H9 (cell line): ENCODE results near the gene BNC1. TPM values are rescaled to one million over a fixed set of nuclear protein-coding genes. Genes with fewer than 3 reads are reported as not detected.

Experiments
- DNase-seq: peaks from one replicate; pipeline ENCODE4 v3.0.0-alpha.2; 2017
- H2AFZ ChIP-seq: one replicate; pipeline ENCODE4 v1.6.1; 2013; ENCODE audit warnings: mild to moderate bottlenecking, low read length, control low read depth, moderate library complexity
- H2AK5ac ChIP-seq: 2 replicates; pipeline ENCODE4 v1.6.1; 2013; ENCODE audit warnings: low read length, control low read depth, mixed read lengths; ENCODE audit not compliant: insufficient read length
- H2BK120ac ChIP-seq: one replicate; pipeline ENCODE4 v1.6.1; 2013; ENCODE audit warnings: low read depth, mild to moderate bottlenecking, low read length, control low read depth, inconsistent platforms; ENCODE audit not compliant: poor library complexity, severe bottlenecking
- H2BK12ac ChIP-seq: 2 replicates; pipeline ENCODE4 v1.6.1; 2013; ENCODE audit warnings: low read length, control low read depth, mixed read lengths, low read depth; ENCODE audit not compliant: insufficient read length
- H2BK15ac ChIP-seq: 2 replicates; pipeline ENCODE4 v1.6.1; 2013; ENCODE audit warnings: low read depth, low read length, control low read depth
- H2BK20ac ChIP-seq: one replicate; pipeline ENCODE4 v1.6.1; 2013; ENCODE audit warnings: low read depth, mild to moderate bottlenecking, low read length, control low read depth, inconsistent platforms; ENCODE audit not compliant: poor library complexity, severe bottlenecking
- H2BK5ac ChIP-seq: 2 replicates; pipeline ENCODE4 v1.6.1; 2013; ENCODE audit warnings: low read length, control low read depth, mixed read lengths; ENCODE audit not compliant: insufficient read length
- H3K14ac ChIP-seq: 2 replicates; pipeline ENCODE4 v1.6.1; 2013; ENCODE audit warnings: low read length, control low read depth; ENCODE audit not compliant: insufficient read depth
- H3K18ac ChIP-seq: 2 replicates; pipeline ENCODE4 v1.6.1; 2013; ENCODE audit warnings: low read depth, mild to moderate bottlenecking, mixed read lengths, low read length, control low read depth; ENCODE audit not compliant: insufficient read length
- H3K23ac ChIP-seq: 2 replicates; pipeline ENCODE4 v1.6.1; 2013; ENCODE audit warnings: low read length, control low read depth, mixed read lengths, low read depth; ENCODE audit not compliant: insufficient read length
- H3K23me2 ChIP-seq: 2 replicates; pipeline ENCODE4 v1.6.1; 2013; ENCODE audit warnings: low read depth, mild to moderate bottlenecking, mixed read lengths, low read length, control low read depth; ENCODE audit not compliant: insufficient read length, poor library complexity, severe bottlenecking
- H3K27ac ChIP-seq: 2 replicates; pipeline ENCODE4 v1.5.1; 2013; ENCODE audit warnings: low read length, control low read depth, mixed read lengths, low read depth; ENCODE audit not compliant: insufficient read length
- H3K27me3 ChIP-seq: 2 replicates; pipeline ENCODE4 v1.6.1; 2013; ENCODE audit warnings: low read length, control low read depth, inconsistent platforms; ENCODE audit not compliant: insufficient read depth
- H3K4ac ChIP-seq: 2 replicates; pipeline ENCODE4 v1.6.1; 2013; ENCODE audit warnings: low read depth, mild to moderate bottlenecking, control low read depth, inconsistent platforms, low read length, moderate library complexity
- H3K4me1 ChIP-seq: 2 replicates; pipeline ENCODE4 v1.6.1; 2013; ENCODE audit warnings: low read length, control low read depth, inconsistent platforms; ENCODE audit not compliant: insufficient read depth
- H3K4me2 ChIP-seq: 2 replicates; pipeline ENCODE4 v1.6.1; 2013; ENCODE audit warnings: low read length, control low read depth, mixed read lengths; ENCODE audit not compliant: insufficient read length, insufficient read depth
- H3K56ac ChIP-seq: 2 replicates; pipeline ENCODE4 v1.6.1; 2013; ENCODE audit warnings: low read depth, mild to moderate bottlenecking, mixed read lengths, low read length, control low read depth; ENCODE audit not compliant: insufficient read length
- H3K79me1 ChIP-seq: 2 replicates; pipeline ENCODE4 v1.6.1; 2013; ENCODE audit warnings: low read depth, mild to moderate bottlenecking, moderate library complexity, low read length, control low read depth, inconsistent platforms; ENCODE audit not compliant: insufficient read depth, poor library complexity, severe bottlenecking
- H3K79me2 ChIP-seq: 2 replicates; pipeline ENCODE4 v1.6.1; 2013; ENCODE audit warnings: low read length, control low read depth, inconsistent platforms; ENCODE audit not compliant: insufficient read depth
- H3K9ac ChIP-seq: 2 replicates; pipeline ENCODE4 v1.6.1; 2013; ENCODE audit warnings: low read length, control low read depth, mixed read lengths; ENCODE audit not compliant: insufficient read length; ENCODE audit errors: extremely low read depth
- H3K9me3 ChIP-seq: one replicate; pipeline ENCODE4 v1.6.1; 2013; ENCODE audit warnings: low read depth, low read length, inconsistent platforms; ENCODE audit not compliant: control insufficient read depth
- H3T11ph ChIP-seq: one replicate; pipeline ENCODE4 v1.6.1; 2013; ENCODE audit warnings: mild to moderate bottlenecking, low read length, control low read depth, inconsistent platforms
- H4K20me1 ChIP-seq: one replicate; pipeline ENCODE4 v1.6.1; 2013; ENCODE audit not compliant: control insufficient read depth, insufficient read length, insufficient read depth
- H4K5ac ChIP-seq: 2 replicates; pipeline ENCODE4 v1.6.1; 2013; ENCODE audit warnings: low read depth, mild to moderate bottlenecking, mixed read lengths, low read length, control low read depth; ENCODE audit not compliant: insufficient read length
- H4K8ac ChIP-seq: replicated peaks from 2 replicates; pipeline ENCODE4 v1.6.1; 2013; ENCODE audit warnings: low read length, control low read depth, mixed read lengths, low read depth; ENCODE audit not compliant: insufficient read length
- H4K91ac ChIP-seq: 2 replicates; pipeline ENCODE4 v1.6.1; 2013; ENCODE audit warnings: low read depth, mild to moderate bottlenecking, moderate library complexity, mixed read lengths, low read length, control low read depth; ENCODE audit not compliant: insufficient read length
- H3K27ac Mint-ChIP-seq, 3 experiments: 2 replicates in 2 of 3; 3 replicates in 1 of 3; pipeline ENCODE4 v1.8.0; 2020 to 2021; ENCODE audit warnings: mixed read lengths in 3 of 3, mild to moderate bottlenecking in 1 of 3, moderate library complexity in 1 of 3
- H3K27me3 Mint-ChIP-seq: 2 replicates; pipeline ENCODE4 v1.8.0; 2021; ENCODE audit warnings: low read depth, mild to moderate bottlenecking, moderate library complexity, mixed read lengths
- H3K36me3 Mint-ChIP-seq, 3 experiments: 2 replicates in 2 of 3; 3 replicates in 1 of 3; pipeline ENCODE4 v1.8.0; 2020 to 2021; ENCODE audit warnings: low read depth in 3 of 3, mixed read lengths in 3 of 3; ENCODE audit not compliant: insufficient read depth in 1 of 3
- H3K4me1 Mint-ChIP-seq, 2 experiments: 2 replicates each; pipeline ENCODE4 v1.8.0; 2020; ENCODE audit warnings: mixed read lengths in 2 of 2
- H3K4me3 Mint-ChIP-seq, 2 experiments: 2 replicates in 1 of 2; 3 replicates in 1 of 2; pipeline ENCODE4 v1.8.0; 2020 to 2021; ENCODE audit warnings: mild to moderate bottlenecking in 2 of 2, mixed read lengths in 2 of 2, moderate library complexity in 1 of 2
- H3K9me3 Mint-ChIP-seq, 2 experiments: 2 replicates in 1 of 2; 3 replicates in 1 of 2; pipeline ENCODE4 v1.8.0; 2020; ENCODE audit warnings: mild to moderate bottlenecking in 2 of 2, mixed read lengths in 2 of 2, moderate library complexity in 1 of 2
- CTCF ChIP-seq: fragments of 200-600 bp; sonication (generic); conservative IDR thresholded peaks from 3 replicates; pipeline ENCODE4 v1.8.0; 2021; ENCODE audit warnings: antibody characterized with exemption, mild to moderate bottlenecking
- WGBS: extraction: QIAGEN DNeasy Blood & Tissue Kit; methylation state at CpG from one replicate; pipeline ENCODE4 v1.1.7; 2013; ENCODE audit warnings: missing lambda C conversion rate, low lambda C conversion rate, mixed read lengths; ENCODE audit not compliant: insufficient read length; ENCODE audit errors: extremely low coverage; 5-methylcytosine and 5-hydroxymethylcytosine counted together
- total RNA-seq: library from RNA; stranded (reverse); gene quantifications from 2 replicates; pipeline ENCODE4 v1.2.1, GENCODE V29; 2021

The BNC1 gene
- total RNA-seq, 1 experiment from 2014 or later, result not detected

GRCh38 chr15:83249030-83249343 is 35.5 kb downstream of the BNC1 start:
- Mint-ChIP-seq H3K27me3 (peaks cover 36% of the 10 kb centered on the region), H3K36me3 (no peaks in the 10 kb centered on the region), H3K4me3 (no peak overlapping the region), H3K27ac (no peak overlapping the region), H3K9me3 (peaks cover 2% of the 10 kb centered on the region in 2 experiments; a peak in 3 of 5 replicates), H3K4me1 (peaks cover 15 to 18% of the 10 kb centered on the region in 2 experiments)
- no peak overlapping the region for H4K5ac ChIP-seq
- H2BK15ac ChIP-seq, result no peak overlapping the region
- no peak overlapping the region for H3K9ac ChIP-seq
- H3K4me1 ChIP-seq, result no peaks in the 10 kb centered on the region
- WGBS, result no CpG with 5 or more reads among the region's 3 CpGs
- H2BK120ac ChIP-seq, result no peak overlapping the region
- no peak overlapping the region for H3K4me2 ChIP-seq
- no peak overlapping the region for H3T11ph ChIP-seq
- no peak overlapping the region for H2AFZ ChIP-seq
- H3K79me2 ChIP-seq, result no peaks in the 10 kb centered on the region
- H3K79me1 ChIP-seq, result no peaks in the 10 kb centered on the region
- no peak overlapping the region for H3K27ac ChIP-seq
- no peaks in the 10 kb centered on the region for H3K9me3 ChIP-seq
- H3K27me3 ChIP-seq, result no peaks in the 10 kb centered on the region
- no peak overlapping the region for H2AK5ac ChIP-seq
- TF ChIP-seq CTCF, result no peak
- H3K23me2 ChIP-seq, result no peaks in the 10 kb centered on the region
- H2BK20ac ChIP-seq, result no peak overlapping the region
- no peaks in the 10 kb centered on the region for H4K20me1 ChIP-seq
- H3K18ac ChIP-seq, result no peak overlapping the region
- H3K14ac ChIP-seq, result no peak overlapping the region
- no peak overlapping the region for H3K4ac ChIP-seq
- H4K8ac ChIP-seq, result no peak overlapping the region
- no peak overlapping the region for H4K91ac ChIP-seq
- DNase-seq, result no peak
- H3K23ac ChIP-seq, result no peak overlapping the region
- no peak overlapping the region for H2BK5ac ChIP-seq
- H2BK12ac ChIP-seq, result no peak overlapping the region
- no peak overlapping the region for H3K56ac ChIP-seq
